ENCODE results near the gene ALKBH2.

DNA sequence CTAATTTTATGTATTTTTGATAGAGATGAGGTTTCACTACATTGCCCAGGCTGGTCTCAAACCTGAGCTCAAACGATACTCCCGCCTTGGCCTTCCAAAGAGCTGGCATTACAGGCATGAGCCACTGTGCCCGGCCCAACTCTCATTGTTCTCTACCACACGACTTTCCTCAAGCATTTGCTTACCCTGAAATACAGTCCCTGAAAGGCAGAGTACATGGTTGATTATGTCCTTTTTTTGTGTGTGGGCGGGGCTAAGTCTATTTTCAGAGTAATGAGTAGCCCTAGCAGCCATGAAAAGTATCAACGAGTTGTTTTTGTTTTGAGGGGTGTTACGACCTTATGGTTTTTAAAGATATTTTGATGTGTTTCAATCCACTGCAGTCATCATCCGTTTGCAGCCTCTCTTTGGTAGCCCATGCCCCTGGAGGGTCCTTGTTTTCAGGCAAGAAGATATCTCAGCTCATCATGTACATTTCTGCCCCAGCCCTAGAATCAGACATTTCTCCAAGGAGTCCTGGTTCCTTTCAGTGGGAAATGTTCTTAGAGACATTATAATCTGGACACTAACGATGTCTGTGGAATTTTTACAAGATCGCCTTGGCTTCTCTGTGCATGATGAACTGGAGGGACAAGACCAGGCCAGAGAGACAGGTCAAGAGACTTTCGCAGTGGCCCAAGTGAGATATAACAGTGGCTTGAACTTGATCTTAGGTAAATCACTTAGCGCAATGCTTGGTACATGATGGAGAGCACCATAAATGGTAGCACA, 31.8 kb upstream of the ALKBH2 start:
- TF ChIP-seq POLR2A (IDR thresholded peaks at IDR 0.05; ENCODE audit: low read length) (no peak), GATA1 (IDR thresholded peaks at IDR 0.05; ENCODE audit: low read depth, low read length) (no peak)
